NCI-H1930 (cell line): ENCODE measurements around the gene LYPD6.

Experiments used
- DNase-seq, 2 experiments: peaks; one replicate each; lab custom pipeline; 2025; lab: John Stamatoyannopoulos, UW

Gene LYPD6

GRCh38 chr2:149409506-149409905 is 79.1 kb downstream of the LYPD6 start:
- no peak for DNase-seq

GRCh38 chr2:149410701-149411484 is 80.5 kb downstream of the LYPD6 start:
- DNase-seq: no peak

- no peak for DNase-seq
Measured at GRCh38 chr2:149413487-149413886, 83.1 kb downstream of the LYPD6 start.

GRCh38 chr2:149415086-149415485 is 84.7 kb downstream of the LYPD6 start:
- DNase-seq: no peak

GRCh38 chr2:149418065-149418464 is 87.7 kb downstream of the LYPD6 start:
- no peak for DNase-seq

- no peak for DNase-seq
Measured at GRCh38 chr2:149420053-149420963, 89.9 kb downstream of the LYPD6 start.

GRCh38 chr2:149421791-149422190 is 91.4 kb downstream of the LYPD6 start:
- DNase-seq: no peak

GRCh38 chr2:149422337-149422990 is 92.1 kb downstream of the LYPD6 start:
- no peak for DNase-seq

- DNase-seq: no peak
Measured at GRCh38 chr2:149422991-149423338, 92.6 kb downstream of the LYPD6 start.

- DNase-seq: no peak
Measured at GRCh38 chr2:149423630-149424029, 93.2 kb downstream of the LYPD6 start.

- peak in 1 of 2 experiments; percentile 9 for DNase-seq
Measured at GRCh38 chr2:149427387-149427786, 97.0 kb downstream of the LYPD6 start.

- no peak for DNase-seq
Measured at GRCh38 chr2:149428783-149429182, 98.4 kb downstream of the LYPD6 start.

- no peak for DNase-seq
Measured at GRCh38 chr2:149430743-149431736, 100.7 kb downstream of the LYPD6 start.

- no peak for DNase-seq
Measured at GRCh38 chr2:149438330-149438960, 108.1 kb downstream of the LYPD6 start.

GRCh38 chr2:149441255-149441654 is 110.9 kb downstream of the LYPD6 start:
- no peak for DNase-seq

GRCh38 chr2:149442346-149442745 is 112.0 kb downstream of the LYPD6 start:
- no peak for DNase-seq

GRCh38 chr2:149443150-149443549 is 112.8 kb downstream of the LYPD6 start:
- no peak for DNase-seq

- DNase-seq: no peak
Measured at GRCh38 chr2:149446748-149447147, 116.4 kb downstream of the LYPD6 start.

GRCh38 chr2:149448315-149448714 is 117.9 kb downstream of the LYPD6 start:
- DNase-seq: no peak

- no peak for DNase-seq
Measured at GRCh38 chr2:149449017-149449416, 118.6 kb downstream of the LYPD6 start.
